ENCODE data around the gene TRIM23.
"Not testable (repeated sequence)": the region's sequence is repeated elsewhere in the genome, so short reads cannot be mapped to it uniquely, and the experiment has no call there.

Gene TRIM23

GRCh38 chr5:65611524-65611923 is 12.6 kb downstream of the TRIM23 start:
- TF ChIP-seq CTCF (IDR thresholded peaks at IDR 0.05) = no peak
- intact Hi-C loops (cut with DNase I; ENCODE audit: low total_unique reads) = no loop called here
- no peaks in the 10 kb centered on the region for H3K27me3 ChIP-seq
- peaks cover 57 to 92% (median 89%) of the 10 kb centered on the region in 3 donors for H3K36me3 ChIP-seq
- H3K4me3 ChIP-seq = no peak overlapping the region
- H3K27ac ChIP-seq = no peak overlapping the region
- no peaks in the 10 kb centered on the region for H3K9me3 ChIP-seq
- H3K4me1 ChIP-seq = no peaks in the 10 kb centered on the region
- no peak for DNase-seq

GRCh38 chr5:65601761-65602160 is 22.4 kb downstream of the TRIM23 start:
- H3K4me1 ChIP-seq; H3K27ac ChIP-seq; H3K4me3 ChIP-seq; H3K9me3 ChIP-seq; DNase-seq; intact Hi-C loops (cut with DNase I; ENCODE audit: low total_unique reads); H3K27me3 ChIP-seq: not testable (repeated sequence)
- H3K36me3 ChIP-seq = peaks cover 37 to 90% (median 76%) of the 10 kb centered on the region in 3 donors

- Histone ChIP-seq H3K9me3 (no peaks in the 10 kb centered on the region), H3K4me1 (no peaks in the 10 kb centered on the region), H3K4me3 (no peak overlapping the region), H3K36me3 (peaks cover 78 to 84% (median 81%) of the 10 kb centered on the region in 3 donors), H3K27ac (no peak overlapping the region), H3K27me3 (no peaks in the 10 kb centered on the region)
- intact Hi-C loops (cut with DNase I; ENCODE audit: low total_unique reads) = no loop called here
- no peak for DNase-seq
- no peak for TF ChIP-seq CTCF (IDR thresholded peaks at IDR 0.05)
Measured at GRCh38 chr5:65588694-65589093, 35.4 kb downstream of the TRIM23 start.

GRCh38 chr5:65577141-65577540 is 47.0 kb downstream of the TRIM23 start:
- intact Hi-C loops (cut with DNase I; ENCODE audit: low total_unique reads) = no loop called here
- H3K9me3 ChIP-seq = no peaks in the 10 kb centered on the region
- no peak for TF ChIP-seq CTCF (IDR thresholded peaks at IDR 0.05)
- no peaks in the 10 kb centered on the region for H3K27me3 ChIP-seq
- H3K4me3 ChIP-seq = no peak overlapping the region
- DNase-seq = no peak
- no peaks in the 10 kb centered on the region for H3K4me1 ChIP-seq
- peaks cover 26 to 57% (median 45%) of the 10 kb centered on the region in 3 donors for H3K36me3 ChIP-seq
- no peak overlapping the region for H3K27ac ChIP-seq

GRCh38 chr5:65570598-65571226 is 53.4 kb downstream of the TRIM23 start:
- H3K36me3 ChIP-seq = peaks cover 10 to 33% (median 33%) of the 10 kb centered on the region in 3 donors
- H3K27ac ChIP-seq = no peak overlapping the region
- H3K4me1 ChIP-seq = peaks cover 0 to 5% (median 0%) of the 10 kb centered on the region in 4 donors
- no peak overlapping the region for H3K4me3 ChIP-seq
- no peaks in the 10 kb centered on the region for H3K9me3 ChIP-seq
- DNase-seq = no peak
- TF ChIP-seq CTCF (IDR thresholded peaks at IDR 0.05) = no peak
- H3K27me3 ChIP-seq = no peaks in the 10 kb centered on the region
- intact Hi-C loops (cut with DNase I; ENCODE audit: low total_unique reads) = no loop called here

GRCh38 chr5:65566505-65566904 is 57.6 kb downstream of the TRIM23 start:
- no peak for TF ChIP-seq CTCF (IDR thresholded peaks at IDR 0.05)
- peaks cover 0 to 29% (median 21%) of the 10 kb centered on the region in 4 donors for H3K4me1 ChIP-seq
- H3K36me3 ChIP-seq = peaks cover 10 to 18% (median 13%) of the 10 kb centered on the region in 3 donors
- intact Hi-C loops (cut with DNase I; ENCODE audit: low total_unique reads) = no loop called here
- no peak for DNase-seq
- no peak overlapping the region for H3K4me3 ChIP-seq
- H3K9me3 ChIP-seq = no peaks in the 10 kb centered on the region
- H3K27me3 ChIP-seq = no peaks in the 10 kb centered on the region
- H3K27ac ChIP-seq = no peak overlapping the region

Measured in tibial artery (tissue), 4 donors.